A549 (cell line): ENCODE results near the gene COL7A1.

Source experiments
- CEBPB ChIP-seq, 2 experiments: fragments of >200 bp in 1 of 2; sonication (Bioruptor Twin) in 1 of 2; formaldehyde crosslinking in 1 of 2; IDR thresholded peaks; 2 replicates each; pipeline ENCODE4 v1.6.1; 2012 to 2016
- EP300 ChIP-seq, 2 experiments: fragments of >200 bp; sonication (Bioruptor Twin); formaldehyde crosslinking; IDR thresholded peaks; 2 replicates in 1 of 2; 3 replicates in 1 of 2; pipeline ENCODE4 v1.6.1; 2016 to 2017
- FOXS1 ChIP-seq: fragments of 250-450 bp; sonication (Bioruptor Pico); IDR thresholded peaks from 2 replicates; pipeline ENCODE4 v1.5.0; 2020; ENCODE audit warnings: mild to moderate bottlenecking, moderate library complexity
- JUN ChIP-seq, 2 experiments: fragments of >200 bp; sonication (Bioruptor Twin); formaldehyde crosslinking; IDR thresholded peaks; 2 replicates in 1 of 2; 3 replicates in 1 of 2; pipeline ENCODE4 v1.6.1; 2016 to 2017
- KDM1A ChIP-seq: fragments of 200-600 bp; sonication (generic); IDR thresholded peaks from 2 replicates; pipeline ENCODE4 v1.6.1; 2016; ENCODE audit warnings: low read depth, mild to moderate bottlenecking
- MAFK ChIP-seq: fragments of 450-650 bp; IDR thresholded peaks from 2 replicates; pipeline ENCODE4 v1.6.1; 2014; ENCODE audit not compliant: partially characterized antibody
- MAZ ChIP-seq: fragments of 150-350 bp; IDR thresholded peaks from 2 replicates; pipeline ENCODE4 v1.6.1; 2014; ENCODE audit warnings: antibody characterized with exemption, low read depth, low read length, borderline replicate concordance
- NFE2L2 ChIP-seq: fragments of 150-350 bp; conservative IDR thresholded peaks from 2 replicates; pipeline ENCODE4 v1.6.1; 2014; ENCODE audit warnings: low read length
- PHF8 ChIP-seq: fragments of 200-600 bp; sonication (generic); IDR thresholded peaks from 2 replicates; pipeline ENCODE4 v1.6.1; 2016; ENCODE audit warnings: low read depth, mild to moderate bottlenecking, antibody characterized with exemption, moderate library complexity, borderline replicate concordance
- POLR2A ChIP-seq: IDR thresholded peaks from 2 replicates; pipeline ENCODE4 v1.6.1; 2012; ENCODE audit warnings: mild to moderate bottlenecking, low read length
- REST ChIP-seq: fragments of 200-600 bp; sonication (generic); IDR thresholded peaks from 2 replicates; pipeline ENCODE4 v1.6.1; 2016; ENCODE audit warnings: antibody characterized with exemption, mild to moderate bottlenecking, moderate library complexity
- SMC3 ChIP-seq: fragments of >200 bp; sonication (Bioruptor Twin); formaldehyde crosslinking; IDR thresholded peaks from 3 replicates; pipeline ENCODE4 v1.6.1; 2018; ENCODE audit warnings: inconsistent platforms
- USF2 ChIP-seq: fragments of 450-650 bp; IDR thresholded peaks from 2 replicates; pipeline ENCODE4 v1.6.1; 2014; ENCODE audit warnings: antibody characterized with exemption
- TF ChIP-seq, protein P1 (sequence below): fragments of >200 bp; sonication (Bioruptor Twin); formaldehyde crosslinking; IDR thresholded peaks from 3 replicates; pipeline ENCODE4 v1.5.1; 2016

GRCh38 chr3:48524970-48525369 is 70.2 kb downstream of the COL7A1 start:
- TF ChIP-seq, protein P1, sequence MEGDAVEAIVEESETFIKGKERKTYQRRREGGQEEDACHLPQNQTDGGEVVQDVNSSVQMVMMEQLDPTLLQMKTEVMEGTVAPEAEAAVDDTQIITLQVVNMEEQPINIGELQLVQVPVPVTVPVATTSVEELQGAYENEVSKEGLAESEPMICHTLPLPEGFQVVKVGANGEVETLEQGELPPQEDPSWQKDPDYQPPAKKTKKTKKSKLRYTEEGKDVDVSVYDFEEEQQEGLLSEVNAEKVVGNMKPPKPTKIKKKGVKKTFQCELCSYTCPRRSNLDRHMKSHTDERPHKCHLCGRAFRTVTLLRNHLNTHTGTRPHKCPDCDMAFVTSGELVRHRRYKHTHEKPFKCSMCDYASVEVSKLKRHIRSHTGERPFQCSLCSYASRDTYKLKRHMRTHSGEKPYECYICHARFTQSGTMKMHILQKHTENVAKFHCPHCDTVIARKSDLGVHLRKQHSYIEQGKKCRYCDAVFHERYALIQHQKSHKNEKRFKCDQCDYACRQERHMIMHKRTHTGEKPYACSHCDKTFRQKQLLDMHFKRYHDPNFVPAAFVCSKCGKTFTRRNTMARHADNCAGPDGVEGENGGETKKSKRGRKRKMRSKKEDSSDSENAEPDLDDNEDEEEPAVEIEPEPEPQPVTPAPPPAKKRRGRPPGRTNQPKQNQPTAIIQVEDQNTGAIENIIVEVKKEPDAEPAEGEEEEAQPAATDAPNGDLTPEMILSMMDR, result no peak
- TF ChIP-seq JUN (IDR thresholded peaks at IDR 0.05) (no peak), NFE2L2 (no peak), FOXS1 (CRISPR knock-in tag) (no peak), KDM1A (no peak), PHF8 (no peak), SMC3 (no peak), POLR2A (no peak), MAFK (no peak), EP300 (IDR thresholded peaks at IDR 0.05) (no peak), MAZ (no peak), REST (no peak), CEBPB (IDR thresholded peaks at IDR 0.05) (no peak), USF2 (no peak)
